ENCODE measurements around the gene ESPN. TPM values are rescaled to one million over a fixed set of nuclear protein-coding genes. Genes with fewer than 3 reads are reported as not detected.
"Not testable (repeated sequence)": the region's sequence is repeated elsewhere in the genome, so short reads cannot be mapped to it uniquely, and the experiment has no call there.

ESPN gene
- polyA plus RNA-seq, 12 donors = 0.76 to 46.7 (median 1.4) TPM; not detected in 1

DNA sequence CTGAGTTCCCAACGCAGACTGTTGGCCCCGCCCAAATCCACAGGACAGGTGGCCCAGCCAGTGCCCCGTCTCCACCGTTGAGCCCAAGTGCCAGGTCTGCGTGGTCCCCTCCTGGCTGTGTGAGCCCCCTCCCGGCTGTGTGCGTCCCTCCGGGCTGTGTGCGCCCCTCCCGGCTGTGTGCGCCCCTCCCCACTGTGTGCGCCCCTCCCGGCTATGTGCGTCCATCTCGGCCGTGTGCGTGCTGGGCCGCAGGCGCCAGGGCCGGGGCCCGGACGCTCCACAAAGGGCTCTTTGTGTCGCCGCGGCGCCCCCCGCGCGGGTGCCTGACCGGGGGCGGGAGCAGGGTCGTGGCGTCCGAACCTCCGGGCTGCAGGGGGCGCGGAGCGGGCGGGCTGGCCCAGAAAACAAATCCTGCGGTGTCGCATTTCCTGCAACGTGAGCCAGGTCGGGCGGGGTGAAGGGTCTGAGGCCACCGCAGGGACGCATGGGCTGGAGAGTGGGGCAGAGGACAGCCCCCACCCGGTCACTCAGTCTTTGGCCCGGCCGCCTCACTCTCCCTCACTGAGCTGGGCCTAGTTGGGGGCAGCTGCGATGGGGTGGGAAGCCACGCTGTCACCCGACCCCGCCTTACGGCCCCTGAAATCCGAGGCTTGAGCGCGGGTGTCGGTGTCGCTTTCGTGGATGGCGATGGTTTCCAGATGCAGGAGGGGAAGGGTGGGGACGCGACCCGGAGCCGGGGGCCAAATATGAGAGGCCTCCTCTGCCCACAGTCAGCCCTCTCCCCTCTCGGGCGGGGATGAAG is 22.6 kb downstream of the ESPN start:
- DNase-seq = no peak

DNA sequence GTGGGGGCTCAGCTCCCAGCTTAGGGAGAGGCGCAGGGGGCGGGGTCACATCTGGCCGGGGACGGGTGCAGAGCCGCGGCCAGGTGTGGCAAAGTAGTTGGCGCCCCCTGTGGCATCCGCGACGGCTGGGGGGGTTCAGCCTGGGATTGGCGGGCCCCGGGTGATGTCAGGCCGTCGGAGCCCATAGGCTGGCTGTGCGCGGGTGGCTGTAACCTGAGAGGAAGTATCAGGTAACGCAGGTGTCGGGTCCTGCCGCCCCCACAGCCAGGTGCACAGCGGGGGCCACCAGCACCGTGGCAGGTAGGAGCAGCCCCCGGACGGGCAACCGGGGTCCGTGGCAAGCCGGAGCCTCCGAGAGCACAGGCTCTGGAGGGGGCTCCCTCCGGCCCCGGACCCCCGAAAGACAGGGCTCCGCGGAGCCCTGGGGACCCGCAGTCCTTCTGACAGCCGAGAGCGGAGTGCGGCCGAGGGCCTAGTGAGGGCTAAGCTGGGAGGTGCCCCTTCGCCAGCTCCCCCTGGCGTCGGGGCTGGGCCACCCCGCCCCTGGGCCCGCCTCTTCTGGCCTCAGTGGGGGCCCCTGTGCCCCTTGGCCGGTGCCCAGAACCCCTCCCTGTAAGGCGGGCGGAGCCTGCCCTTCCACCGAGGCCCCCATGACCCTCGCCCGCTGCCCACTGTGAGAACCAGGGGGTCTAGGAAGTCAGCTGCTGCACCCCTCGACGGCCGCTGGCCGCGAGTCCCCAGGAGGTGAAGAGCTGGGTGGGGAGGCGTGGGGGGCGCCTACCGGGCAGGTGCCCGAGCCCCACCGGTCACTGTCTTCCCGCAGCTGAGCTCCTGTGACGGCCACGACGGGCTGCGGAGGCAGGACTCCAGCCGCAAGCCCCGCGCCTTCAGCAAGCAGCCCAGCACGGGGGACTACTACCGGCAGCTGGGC is 23.5 kb downstream of the ESPN start:
- no peak for DNase-seq

DNA sequence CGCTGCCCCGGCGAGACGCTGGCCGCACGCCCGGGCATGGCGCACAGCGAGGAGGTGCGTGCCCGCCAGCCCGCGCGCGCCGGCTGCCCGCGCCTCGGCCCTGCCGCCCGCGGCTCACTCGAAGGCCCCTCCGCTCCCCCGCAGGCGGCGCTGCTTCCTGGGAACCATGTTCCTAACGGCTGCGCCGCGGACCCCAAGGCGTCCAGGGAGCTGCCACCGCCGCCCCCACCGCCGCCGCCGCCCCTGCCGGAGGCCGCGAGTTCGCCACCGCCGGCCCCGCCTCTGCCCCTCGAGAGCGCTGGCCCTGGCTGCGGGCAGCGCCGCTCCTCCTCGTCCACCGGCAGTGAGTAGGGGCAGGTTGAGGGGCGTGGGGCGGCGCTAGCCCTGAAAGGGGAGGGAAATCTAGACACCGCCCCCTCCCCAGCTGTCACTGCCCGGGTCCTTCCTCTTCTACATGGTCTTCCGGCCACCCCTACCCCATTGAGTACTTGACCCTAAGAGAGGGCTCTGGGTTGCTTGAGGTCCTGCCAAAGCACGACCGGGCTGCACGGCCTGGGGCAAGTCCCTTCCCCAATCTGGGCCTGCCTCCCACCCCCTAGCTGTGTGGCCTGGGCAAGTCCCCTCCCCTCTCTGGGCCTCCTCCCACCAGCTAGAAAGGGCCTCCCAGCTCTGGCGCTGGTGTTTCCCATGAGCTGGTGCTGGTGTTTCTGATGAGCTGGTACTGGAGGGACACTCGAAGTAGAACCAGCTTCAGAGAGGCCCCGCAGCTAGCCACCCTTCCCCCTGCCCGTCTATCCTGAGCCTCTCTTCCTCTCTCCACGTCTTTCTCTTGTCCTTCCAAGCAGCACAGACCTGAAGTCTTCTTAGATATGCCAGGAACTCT is 24.4 kb downstream of the ESPN start:
- no peak for DNase-seq

DNA sequence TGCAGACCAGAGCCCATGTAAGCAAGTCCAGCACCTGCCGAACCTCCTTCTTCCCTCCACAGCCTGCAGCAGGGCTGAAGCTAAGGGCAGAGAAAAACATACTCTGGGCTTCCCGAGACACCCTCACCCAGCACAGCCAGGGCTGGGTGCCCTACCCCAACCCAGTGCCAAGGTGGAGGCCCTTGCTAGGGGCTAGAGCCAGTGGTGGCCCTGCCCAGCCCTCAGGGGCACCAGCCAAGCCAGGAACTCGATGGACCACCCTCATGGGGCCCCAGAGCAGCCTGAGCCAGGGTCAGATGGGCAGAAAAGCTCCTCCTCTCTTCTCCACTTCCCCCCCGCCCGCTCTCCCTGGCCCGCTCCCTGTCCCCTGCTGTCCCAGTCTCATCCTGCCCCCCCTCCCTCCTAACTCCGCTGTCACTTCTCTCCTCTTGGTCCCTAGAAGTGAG is 25.5 kb downstream of the ESPN start:
- DNase-seq = no peak

DNA sequence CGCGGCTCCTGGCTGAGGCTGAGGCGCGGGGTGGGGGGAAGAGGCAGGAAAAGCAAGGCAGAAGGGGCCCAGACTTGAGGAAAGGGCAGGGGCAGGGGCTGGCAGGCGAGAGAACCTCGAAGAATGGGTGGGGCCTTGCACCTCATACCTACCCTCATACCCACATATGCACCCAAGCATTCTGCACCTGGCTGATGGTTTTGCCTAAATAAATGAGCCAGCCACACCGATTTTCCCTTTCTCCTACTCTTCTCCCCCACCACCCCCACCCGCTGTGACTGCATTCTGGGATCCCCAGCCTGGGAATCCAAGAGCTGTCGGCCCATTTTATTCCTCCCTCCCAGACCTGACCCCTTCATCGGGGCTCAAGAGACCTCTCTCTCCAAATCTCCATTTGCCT is 25.9 kb downstream of the ESPN start:
- not testable (repeated sequence) for DNase-seq

DNA sequence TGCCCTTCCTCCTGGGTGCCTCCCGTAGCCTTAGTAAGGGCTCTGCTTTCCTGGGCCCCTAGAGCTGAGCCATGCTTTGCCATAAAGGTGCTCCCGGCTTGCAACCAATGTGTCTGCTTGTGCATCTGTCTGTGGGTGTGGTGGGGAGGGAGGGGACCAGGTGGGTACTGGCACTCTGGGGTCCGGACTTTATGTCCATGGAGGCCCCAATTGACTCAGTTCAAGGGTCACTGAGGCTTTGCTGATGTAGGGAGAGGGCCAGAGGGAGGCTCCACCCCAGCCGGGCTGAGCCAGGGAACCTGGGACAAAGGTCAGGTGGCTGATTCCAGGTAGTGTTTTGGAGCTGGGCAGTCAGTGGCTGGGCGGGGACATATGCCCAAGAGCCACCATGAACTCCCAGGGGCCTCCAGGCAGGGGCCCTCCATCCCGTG is 26.4 kb downstream of the ESPN start:
- DNase-seq = no peak

DNA sequence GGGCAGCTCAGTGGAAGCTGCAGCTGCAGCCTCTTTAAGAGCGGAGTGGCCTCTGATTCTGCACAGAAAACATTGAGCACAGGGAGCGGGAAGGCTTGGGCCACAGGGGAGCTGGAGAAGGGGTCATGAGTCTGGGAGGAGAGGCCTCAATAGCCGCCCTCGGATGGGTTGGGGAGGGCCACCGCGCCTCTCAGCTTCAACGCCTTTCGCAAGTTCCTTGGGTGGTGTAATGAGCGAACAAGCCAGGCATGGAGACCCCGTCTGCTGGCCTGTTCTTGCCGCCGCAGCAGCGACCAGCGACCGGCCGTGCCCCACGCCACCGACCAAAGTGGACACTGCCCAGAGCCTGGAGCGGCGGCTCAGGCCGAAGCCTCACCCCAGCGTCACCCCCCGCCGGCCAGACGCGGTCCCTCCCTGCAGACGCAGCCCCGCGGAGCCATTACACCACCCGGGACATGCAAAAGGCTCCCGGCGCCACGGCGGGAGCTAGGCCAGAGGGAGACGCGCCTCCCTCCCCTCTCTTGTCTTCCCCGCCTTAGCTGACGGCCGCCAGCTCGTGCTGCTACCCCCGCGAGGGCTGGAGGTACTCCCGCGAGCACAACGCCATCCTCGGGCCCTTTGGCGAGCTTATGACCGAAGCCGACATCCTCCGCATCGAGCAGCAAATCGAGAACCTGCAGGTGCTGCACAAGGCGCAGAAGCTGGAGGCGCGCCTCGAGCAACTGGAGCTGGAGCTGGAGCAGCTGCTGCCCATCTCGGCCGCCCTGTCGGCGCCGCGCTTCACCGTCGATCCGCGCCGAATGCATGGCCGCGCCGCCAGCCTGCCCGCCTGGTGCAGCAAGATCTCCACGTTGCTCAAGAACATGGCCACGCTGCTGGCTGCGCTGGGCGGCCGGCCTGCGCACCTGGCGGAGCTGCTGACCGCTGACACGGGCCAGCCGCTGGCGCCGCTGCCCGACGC is 29.6 kb downstream of the ESPN start:
- not testable (repeated sequence) for DNase-seq

DNA sequence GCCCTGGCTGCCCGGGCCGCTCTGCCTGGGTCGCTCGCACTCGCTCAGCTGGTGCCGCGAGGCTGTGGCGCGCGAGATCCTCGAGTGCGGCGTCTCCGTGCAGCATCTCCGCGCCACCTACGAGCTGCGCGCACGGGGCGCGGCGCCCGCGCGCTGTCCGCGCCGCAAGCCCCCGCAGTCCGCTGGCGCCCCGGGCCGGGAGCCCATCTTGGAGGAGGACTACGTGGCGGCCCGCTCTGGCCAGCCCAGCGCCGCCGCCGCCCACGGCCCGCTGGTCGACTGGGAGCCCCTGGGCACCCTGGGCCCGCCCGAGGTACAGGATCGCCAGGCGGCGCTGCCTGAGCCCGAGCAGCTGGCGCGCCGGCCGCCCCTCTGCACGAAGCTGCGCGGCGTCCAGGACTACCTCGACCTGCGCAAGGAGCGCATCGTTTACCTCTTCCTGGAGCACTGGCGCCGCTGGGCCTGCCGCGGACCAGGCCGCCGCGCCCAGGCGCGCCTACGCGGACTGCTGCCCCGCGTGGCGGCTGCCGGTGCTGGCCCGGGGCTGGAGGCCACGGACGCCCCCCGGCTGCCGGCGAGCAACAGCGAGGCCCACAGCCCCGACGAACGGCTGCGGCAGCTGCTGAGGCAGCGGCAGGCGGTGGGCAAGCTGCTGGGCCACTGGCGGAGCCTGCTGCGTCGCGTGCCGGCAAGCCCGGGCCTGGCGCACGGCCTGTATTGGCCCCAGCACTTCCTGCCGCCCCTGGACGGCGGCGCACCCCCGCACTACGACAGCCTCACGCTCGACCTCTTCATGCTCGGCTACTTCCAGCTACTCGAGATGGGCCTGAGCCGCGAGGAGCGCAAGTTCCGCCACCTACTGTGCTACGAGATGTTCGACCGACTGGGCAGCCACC is 30.5 kb downstream of the ESPN start:
- no peak for DNase-seq

DNA sequence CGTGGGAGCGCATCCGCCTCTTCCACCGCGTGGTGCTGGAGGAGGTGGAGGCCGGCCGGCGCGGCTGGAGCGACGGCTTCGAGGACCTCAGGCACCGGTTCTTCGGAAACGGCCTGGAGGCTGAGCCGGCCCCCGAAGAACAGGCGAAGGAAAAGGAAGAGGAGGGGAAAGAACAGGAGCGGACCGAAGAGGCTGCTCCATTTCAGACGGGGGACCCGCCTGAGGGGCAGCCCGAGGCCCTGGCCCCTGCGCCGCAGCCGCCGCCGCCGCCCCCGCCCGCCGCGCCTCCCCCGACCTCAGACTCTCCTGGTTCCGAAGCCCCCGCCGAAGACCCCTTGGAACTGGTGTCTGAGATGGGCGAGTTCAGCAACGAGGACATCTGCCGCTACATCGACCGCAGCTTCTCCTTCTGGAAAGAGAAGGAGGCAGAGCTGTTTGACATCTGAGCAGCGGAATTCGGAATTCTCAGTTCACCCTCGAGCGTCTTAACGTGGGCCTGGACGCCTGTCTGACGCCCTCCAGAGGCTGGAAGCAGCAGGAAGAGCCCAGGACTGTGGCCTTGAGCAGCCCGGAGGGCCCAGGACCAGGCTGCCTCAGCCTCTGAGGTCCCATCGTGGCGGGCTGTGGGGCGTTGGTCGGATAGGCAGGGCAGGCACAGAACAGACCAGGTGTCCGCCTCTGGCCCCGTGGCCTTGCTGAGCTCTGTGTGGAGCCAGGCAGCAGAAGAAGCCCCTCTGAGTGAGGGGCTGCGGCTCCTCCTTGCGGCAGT is 31.4 kb downstream of the ESPN start:
- not testable (repeated sequence) for DNase-seq

DNA sequence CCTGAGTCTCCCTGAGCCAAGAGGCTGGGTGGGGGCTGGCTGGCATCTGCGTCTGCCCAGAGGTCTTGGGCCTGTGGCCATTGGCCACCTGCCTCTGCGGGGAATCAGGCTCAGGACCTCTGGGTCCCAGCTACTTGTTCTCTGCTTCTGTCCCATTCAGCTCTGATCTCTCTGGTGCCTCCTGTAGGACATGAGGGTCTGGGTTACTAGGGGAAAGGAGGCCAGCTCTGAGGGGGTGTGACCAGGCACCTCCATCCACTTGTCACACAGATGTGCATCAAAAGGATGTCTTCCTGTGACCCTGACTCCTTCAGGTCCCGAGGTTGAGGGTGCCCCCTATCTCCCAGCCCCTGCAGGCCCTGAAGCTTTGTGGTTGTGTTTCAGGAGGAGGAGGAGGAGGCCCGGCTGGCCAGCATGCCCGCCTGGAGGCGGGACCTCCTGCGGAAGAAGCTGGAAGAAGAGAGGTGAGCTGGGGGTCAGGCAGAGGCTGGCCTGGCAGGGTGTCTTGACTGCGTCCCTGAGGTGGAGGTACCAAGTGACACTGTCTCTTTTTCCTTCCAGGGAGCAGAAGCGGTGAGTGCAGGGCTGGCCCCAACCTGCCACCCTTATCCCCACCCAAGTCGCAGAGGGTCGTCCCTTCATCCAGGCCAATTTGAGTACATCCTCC is 32.4 kb downstream of the ESPN start:
- no peak for DNase-seq

DNA sequence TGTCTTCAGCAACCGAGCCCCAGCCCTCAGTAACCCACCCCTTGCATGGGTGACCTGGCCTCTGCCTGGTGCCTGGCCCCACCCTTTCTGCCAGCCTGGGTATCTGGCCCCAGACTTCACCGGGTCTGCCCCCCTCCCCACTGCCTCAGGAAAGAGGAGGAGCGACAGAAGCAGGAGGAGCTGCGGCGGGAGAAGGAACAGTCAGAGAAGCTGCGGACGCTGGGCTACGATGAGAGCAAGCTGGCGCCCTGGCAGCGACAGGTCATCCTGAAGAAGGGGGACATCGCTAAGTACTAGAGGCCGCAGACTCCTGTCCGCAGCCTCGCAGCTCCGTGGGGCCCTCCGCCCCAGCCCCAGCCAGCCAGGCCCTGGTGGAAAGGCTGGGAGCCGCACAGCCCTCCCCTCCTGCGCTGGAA is 35.3 kb downstream of the ESPN start:
- DNase-seq = no peak

DNA sequence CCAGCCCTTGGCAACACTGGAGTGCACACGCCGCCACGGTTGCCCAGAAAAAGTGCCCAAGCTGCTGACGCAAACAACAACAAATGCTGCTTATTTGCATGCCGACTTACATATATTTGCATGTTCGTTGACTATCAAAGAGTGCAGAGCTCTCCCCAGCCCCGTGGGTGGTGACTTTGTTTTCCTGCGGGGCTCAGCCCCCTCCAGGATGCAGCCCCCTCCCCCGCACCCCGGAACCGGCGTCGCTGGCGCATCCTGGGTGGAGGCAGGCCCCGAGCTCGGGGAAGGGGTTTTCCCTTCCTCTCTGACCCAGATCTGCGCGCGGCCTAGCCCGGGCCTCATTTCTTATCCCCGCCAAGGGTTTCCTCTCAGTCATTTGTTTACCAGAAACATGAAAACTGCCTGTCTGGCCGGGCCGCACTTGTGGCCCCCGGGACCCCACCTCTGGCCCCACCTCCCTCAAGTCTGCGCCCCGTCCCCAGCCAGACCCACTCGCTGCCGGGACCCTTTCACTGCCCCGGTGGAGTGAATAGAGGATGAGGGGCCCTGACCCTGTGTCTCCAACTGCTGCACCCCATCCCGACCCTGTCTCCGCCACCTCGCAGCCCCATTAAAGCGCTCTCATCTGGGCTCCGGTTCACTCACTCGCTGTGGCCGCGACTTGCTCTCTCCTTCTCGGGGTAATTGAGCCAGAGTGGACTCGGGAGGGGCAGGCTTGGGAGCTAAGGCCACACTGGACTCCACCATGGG is 35.9 kb downstream of the ESPN start:
- DNase-seq = no peak

DNA sequence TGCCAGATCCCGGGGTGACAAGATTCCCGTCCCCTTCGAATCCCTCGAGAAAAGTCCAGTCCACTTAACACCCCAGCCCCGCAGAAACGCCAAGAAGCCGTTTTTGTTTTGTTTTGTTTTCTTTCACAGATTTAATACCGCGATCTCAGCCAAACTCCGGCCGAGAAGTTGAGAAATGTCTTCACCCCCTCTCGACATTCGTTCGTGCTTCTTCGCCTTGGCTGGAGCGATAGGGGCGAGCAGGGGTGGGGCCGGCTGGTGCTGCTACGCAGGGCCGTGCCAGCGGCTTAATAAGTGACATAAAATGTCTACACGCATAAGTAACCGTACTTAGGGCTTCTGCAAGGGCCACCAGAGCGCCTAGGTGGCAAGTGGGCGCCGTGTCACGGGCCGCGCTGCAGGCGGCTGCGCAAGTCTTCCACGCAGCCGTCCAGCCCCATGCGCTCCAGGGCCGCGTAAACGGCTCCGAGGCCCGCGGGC is 36.5 kb downstream of the ESPN start:
- DNase-seq = no peak

DNA sequence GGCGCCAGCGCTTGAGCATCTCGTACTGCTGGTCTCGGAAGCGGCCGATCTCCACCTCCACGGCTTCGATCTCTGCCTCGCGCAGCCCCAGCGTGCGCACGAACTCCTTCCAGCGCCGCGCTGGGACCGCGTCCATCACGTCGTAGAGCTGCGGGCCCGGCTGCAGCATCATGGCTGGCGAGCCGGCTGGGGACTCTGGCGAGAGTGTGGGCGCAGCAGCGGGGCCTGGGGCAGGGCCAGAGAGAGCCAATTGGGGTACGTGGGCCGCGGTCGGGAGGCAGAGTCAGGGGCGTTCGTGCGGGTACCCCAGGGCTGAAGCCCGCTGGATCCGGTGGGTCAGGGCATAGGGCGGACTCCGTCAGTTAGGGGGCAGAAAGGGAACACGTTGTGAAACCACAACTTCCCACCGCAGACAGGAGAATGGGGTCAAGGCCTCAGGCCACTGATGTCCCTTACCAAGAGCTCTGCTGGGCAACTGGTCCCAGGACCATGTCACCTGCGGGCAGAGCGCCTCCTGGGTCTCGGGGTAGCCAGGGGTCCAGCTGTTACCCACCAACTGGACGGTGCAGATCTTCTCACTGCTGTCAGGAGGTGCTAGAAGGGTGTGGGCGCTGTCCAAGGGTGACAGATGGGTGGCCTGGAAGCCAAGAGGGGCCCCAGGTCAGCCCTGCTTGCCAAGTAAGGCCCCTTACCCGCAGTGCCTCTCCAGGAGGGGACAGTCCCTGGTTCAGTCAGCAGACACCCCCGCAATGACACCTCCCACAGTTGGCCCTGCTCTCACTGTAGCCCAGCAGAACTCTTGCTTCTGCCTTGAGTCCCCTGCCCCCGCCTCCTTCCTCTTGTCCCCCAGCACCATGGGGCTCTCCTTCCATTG is 37.2 kb downstream of the ESPN start:
- DNase-seq = no peak

DNA sequence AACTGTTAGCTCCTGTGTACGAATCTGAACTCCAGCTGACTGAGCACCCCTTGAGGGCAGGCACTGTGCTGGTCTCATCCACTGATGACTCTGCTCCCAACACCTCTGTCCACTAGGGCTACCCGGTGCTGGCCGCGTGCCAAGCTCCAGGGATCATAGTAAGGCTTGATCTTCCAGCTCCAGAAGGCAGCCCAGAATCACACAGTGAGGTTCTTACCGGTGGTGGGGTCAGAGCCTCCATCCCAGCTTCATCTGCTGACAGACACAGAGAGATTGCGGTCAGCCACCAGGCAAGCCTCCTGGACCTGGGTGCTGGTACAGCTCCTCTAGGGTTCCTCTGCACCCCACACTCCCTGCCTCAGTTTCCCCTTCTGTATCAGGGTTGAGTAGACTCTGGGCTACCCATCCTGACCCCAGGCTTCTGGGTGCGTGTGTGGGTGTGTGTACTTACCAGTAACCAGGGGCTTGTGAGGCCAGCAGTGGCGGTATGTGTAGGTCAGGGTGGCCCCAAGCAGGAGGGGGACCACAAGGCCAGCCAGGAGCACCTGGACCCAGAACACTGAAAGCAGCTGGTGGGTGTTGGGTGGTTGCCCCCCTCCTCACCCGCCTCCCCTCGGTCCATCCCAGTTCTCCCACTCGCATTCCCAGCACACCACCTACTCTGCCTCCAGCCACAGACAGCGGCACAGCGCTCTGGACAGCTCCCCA is 38.0 kb downstream of the ESPN start:
- no peak for DNase-seq

DNA sequence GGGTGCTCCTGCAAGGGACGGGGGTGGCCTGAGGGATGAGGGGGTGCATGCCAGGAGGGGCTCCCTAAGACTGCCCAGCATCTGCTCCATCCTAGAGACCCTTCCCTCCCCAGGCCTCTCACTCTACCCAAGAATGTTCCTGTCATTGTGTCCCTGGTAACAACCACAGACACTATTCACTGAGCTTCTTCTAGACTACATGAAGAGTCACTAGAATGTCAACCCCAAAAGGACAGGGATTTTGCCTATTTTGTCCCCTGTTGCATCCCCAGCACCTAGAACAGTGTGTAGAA is 38.5 kb downstream of the ESPN start:
- no peak for DNase-seq
